GM21528 (cell line): ENCODE data around the gene TSSK2.

Experiments
- ATAC-seq: cut with Tn5 transposase; IDR thresholded peaks from one replicate; pipeline ENCODE4 v1.9.1; 2021; ENCODE audit warnings: mild to moderate bottlenecking, moderate library complexity; ENCODE audit not compliant: unreplicated experiment, low FRiP score

Gene TSSK2

GRCh38 chr22:19105867-19106802 lies 25.0 kb upstream of the TSSK2 start:
- ATAC-seq, result no peak

DNA sequence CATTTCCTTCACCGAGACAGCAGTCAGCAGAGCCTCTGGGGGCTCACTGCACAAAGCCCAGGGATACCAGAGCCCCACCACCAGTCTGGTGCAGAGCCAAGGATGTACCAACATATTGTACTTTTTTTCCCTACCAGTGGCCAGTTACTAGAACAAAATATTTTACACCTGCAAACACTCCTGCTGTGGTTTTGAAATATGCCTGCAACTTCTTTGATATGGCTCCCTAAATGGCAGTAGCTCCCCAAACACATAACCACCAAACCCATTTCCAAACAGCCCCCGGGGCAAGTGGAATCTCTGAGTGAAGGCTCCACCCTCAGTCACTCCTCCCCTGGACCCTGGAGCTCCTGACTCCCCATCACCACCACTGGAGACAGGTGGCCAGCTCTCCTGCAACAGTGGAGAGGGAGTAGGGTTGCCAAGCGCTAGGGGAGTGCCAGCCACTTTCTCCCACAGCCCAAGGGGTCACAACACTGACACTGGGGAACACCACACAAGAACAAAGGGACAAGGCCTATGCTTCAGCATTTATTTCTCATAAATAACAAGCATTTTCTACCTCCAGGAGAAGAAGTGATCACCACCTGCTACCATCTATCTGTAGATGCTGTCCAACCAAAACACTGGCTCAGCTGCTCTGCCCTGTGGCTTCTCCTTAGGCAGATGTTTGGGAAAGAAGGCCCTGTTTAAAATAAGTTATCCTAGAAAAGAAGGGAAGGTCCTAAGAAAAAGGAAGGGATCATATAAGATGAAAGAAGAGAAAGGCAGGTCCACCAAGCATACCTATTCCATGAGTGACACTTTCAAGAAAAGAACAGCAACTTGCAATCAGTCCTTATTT lies 24.0 kb upstream of the TSSK2 start:
- ATAC-seq, result no peak

GRCh38 chr22:19107730-19108074 lies 23.4 kb upstream of the TSSK2 start:
- no peak for ATAC-seq

DNA sequence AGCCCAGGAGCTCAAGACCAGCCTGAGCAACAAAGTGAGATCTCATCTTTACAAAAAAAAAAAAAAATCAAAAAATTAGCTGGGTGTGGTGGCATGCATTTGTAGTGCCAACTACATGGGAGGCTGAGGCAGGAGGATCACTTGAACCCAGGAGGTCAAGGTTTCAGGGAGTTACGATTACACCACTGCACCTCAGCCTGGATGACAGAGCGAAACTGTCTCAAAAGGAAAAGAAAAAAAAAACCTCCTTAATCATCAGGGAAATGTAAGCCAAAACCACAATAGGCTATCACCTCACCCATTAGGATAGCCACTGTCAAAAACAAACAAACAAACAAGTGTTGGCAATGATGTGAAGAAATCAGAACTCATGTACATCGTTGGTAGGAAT lies 22.3 kb upstream of the TSSK2 start:
- ATAC-seq, result no peak

- ATAC-seq, result peak; percentile 74
These were observed 21.7 kb upstream of the TSSK2 start for GRCh38 chr22:19109198-19110063.

DNA sequence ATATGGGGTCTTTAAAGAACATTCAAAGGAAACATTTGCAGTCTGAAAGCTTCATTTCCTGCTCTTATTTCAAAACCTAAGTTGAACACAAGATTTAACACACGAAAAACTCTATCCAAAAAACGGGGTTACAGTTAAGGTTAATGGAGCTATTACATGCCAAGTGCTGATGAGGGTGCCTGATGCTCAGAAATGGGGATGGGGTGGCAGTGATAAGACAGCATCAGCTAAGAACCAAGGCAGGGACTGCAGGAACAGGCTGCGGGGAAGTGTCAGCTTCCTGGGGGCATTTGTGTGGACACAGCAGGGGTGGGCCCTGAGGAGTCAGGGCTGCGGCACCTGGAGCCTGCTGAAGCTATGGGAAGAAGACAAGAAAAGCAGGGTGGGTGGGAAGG lies 21.0 kb upstream of the TSSK2 start:
- no peak for ATAC-seq

DNA sequence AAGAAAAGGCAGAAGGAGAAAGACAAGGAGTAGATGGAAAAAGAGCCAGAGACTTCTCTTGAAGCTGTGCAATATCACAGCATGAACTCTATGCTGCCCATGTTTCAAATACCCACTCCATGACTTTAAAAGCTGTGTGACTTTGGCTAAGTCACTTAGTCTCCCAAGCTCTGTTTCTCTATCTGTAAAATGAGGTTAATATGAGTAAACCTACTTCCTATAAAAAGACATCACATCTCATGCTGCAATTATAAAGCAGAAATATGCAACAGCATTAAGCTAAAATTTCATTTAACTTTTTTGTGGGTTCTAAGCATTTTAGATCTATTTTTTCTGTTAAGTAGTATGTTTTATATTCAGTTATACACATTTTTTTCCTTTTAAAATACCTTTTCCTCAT lies 20.5 kb upstream of the TSSK2 start:
- no peak for ATAC-seq

DNA sequence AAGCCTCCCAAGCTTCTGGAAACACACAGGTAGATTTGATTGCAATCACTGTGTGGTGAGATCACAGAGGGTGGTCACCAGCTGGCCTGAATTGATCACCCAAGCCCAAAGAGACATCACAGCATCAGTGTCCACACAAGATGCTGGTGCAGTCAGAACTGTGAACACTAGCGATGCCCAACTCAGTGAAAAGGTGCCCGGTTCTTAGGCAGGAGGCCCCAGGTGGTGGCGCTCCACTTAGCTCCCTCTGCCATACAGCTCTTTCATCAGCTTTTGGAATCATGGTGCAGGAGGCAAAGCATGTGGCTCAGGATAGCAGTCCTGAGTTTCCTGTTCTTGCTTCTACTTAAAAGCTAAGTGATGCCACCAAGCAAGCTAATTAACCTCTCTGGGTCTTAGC lies 20.0 kb upstream of the TSSK2 start:
- ATAC-seq, result no peak

- ATAC-seq, result no peak
These were observed 19.5 kb upstream of the TSSK2 start for GRCh38 chr22:19111584-19111983.

- no peak for ATAC-seq
These were observed 17.7 kb upstream of the TSSK2 start for GRCh38 chr22:19113429-19113828.

- no peak for ATAC-seq
These were observed 16.0 kb upstream of the TSSK2 start for GRCh38 chr22:19114984-19115552.

- ATAC-seq, result no peak
These were observed 15.5 kb upstream of the TSSK2 start for GRCh38 chr22:19115628-19116027.

GRCh38 chr22:19117111-19117512 lies 14.0 kb upstream of the TSSK2 start:
- no peak for ATAC-seq

DNA sequence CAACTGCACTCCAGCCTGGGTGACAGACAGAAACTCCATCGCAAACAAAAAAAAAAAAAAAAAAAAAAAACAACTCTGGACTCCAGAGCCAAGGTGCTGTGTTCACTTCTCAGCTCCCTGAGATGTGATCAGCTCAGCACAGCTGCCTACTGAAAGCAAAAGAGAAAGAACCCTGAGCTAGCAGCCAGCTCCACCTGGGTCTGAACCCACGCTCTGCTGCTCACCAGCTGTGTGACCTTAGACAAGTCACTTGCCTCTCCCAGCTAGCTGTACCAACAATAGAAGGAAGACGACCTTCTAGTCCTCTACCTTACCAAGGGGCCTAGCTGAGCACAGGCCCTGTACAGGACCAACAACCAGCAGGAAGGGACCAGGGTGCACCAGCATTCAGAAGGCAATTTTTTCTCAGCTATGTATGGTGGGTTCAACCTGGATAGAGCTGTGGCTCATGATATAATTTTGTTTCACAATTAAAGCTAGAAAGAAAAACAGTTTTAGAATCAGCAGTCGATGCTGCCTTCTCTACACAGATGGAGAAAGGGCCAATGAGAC lies 12.7 kb upstream of the TSSK2 start:
- ATAC-seq, result no peak

GRCh38 chr22:19119949-19120348 lies 11.2 kb upstream of the TSSK2 start:
- ATAC-seq, result no peak

DNA sequence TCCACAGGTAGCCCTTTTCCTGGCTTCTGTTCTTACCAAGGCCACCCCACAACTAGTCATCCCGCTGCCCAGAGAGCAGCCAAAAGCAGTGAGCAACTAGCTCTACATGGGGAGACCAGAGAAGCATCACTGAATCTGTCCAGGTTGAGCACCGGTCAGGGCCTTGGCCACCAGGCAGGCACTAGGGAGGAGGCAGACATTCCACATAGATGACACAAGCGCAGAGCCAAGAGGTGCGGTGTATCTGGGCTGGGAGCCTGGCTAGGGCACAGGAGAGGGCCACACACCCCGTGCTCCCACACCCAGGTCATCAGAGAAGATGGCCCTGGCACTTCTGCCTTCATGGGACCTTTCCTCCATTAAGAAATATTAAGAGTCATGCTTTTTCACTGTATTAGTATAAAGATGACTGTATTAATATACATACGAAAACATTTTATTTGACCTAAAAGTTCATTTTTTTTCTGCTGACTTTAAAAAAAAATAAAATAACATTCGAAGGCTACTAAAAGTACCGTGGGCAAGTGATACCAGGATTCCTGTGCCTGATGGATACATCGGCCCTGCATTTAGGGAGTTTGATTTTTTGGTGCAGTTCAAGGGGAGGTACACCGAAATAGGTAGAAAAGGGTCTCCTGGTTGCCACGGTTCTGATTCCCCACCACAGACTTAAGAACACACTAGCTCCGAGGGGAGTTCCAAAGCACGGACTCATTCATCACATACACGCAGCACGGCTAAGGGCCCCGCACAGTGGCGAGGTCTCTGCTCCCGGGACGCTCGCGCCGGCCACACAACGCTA lies 10.1 kb upstream of the TSSK2 start:
- ATAC-seq, result peak; percentile 6

DNA sequence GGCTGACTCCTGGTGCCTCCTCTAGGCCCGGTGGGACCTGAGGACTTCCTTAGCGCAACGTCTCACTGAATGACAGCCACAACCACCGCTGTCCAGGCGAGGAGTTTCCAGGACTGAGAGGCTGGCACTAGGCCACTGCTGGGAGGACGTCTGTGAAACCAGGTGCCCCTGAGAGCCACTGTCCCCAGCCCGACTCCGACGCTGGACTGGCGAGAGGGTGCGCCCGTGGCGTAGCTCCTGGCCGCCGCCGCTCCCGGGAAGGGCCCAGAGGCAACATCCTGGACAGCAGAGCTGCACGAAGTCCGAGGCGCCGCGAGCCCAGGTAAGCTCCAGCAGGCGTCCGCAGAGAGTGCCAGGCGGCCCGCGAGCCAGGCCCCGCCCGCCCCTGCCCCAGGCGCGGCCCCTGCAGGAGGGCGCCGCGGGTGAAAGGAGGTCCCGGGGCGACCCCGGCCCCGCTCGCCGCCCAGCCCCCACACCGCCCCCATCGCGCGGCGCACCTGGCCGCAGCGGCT lies 9.4 kb upstream of the TSSK2 start:
- peak; percentile 28 for ATAC-seq

DNA sequence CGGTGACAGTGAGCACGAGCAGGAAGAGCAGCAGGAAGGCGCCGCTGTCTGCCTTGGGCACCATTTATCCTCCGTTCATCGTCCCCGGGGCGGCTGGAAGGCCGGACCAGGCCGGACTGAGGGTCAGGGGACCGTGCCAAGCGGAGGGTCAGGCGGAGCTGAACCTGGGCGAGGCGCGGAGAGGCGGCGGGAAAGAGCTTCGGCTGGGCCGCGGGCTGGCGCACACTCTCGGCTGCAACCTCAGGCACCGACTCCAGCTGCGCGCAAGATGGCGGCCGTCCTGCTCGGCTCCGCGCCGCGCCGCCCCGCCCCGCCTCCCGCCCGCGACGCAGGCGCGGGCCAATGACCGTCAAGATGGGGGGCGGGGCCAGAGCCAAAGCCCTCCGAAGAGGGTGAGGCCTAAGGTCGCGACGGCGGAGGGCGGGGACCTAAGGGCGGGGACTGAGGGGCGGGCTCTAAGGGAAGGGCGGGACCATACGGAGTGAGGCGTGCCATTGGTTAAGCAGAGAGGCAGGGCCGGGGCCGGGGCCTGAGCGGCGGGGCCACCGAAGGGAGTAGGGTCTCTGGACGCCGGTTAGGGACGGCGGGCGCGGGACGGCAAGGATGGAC lies 8.9 kb upstream of the TSSK2 start, which contains the start of gene DGCR2:
TSS of gene DGCR2 (minus strand) at position 270 of the 609 bp plus-strand sequence. CDS start at position 64, 206 bp downstream.
- ATAC-seq, result peak; percentile 62
